ENCODE measurements around the gene CNNM4. TPM values are rescaled to one million over a fixed set of nuclear protein-coding genes. Genes with fewer than 3 reads are reported as not detected.

The CNNM4 gene
- total RNA-seq, 2 donors from 2014 or later, result 6.5 TPM

- H3K9me3 ChIP-seq, result no peaks in the 10 kb centered on the region
- H3K36me3 ChIP-seq, result no peaks in the 10 kb centered on the region
- peak overlapping the region; percentile 29 for H3K4me3 ChIP-seq
- no peaks in the 10 kb centered on the region for H3K27me3 ChIP-seq (replicated peaks; ENCODE audit: insufficient read depth)
- no peak overlapping the region for H3K27ac ChIP-seq
- H3K4me1 ChIP-seq (ENCODE audit: control insufficient read depth in 1 of 2, low read depth in 2 of 2), result peaks cover 28 to 50% of the 10 kb centered on the region in 2 donors
- no peak for DNase-seq (ENCODE audit: low spot score)
- TF ChIP-seq CTCF (IDR thresholded peaks at IDR 0.05), result no peak
- no peak for ATAC-seq (ENCODE audit: insufficient number of reproducible peaks, low FRiP score, low read depth)
Observed at GRCh38 chr2:96819128-96819875, 58.6 kb downstream of the CNNM4 start.

- H3K36me3 ChIP-seq, result peaks cover 6% of the 10 kb centered on the region
- no peak overlapping the region for H3K27ac ChIP-seq
- peaks cover 28 to 51% of the 10 kb centered on the region in 2 donors for H3K4me1 ChIP-seq (ENCODE audit: control insufficient read depth in 1 of 2, low read depth in 2 of 2)
- DNase-seq (ENCODE audit: low spot score) (no peak), ATAC-seq (ENCODE audit: insufficient number of reproducible peaks, low FRiP score, low read depth) (no peak)
- no peaks in the 10 kb centered on the region for H3K27me3 ChIP-seq (replicated peaks; ENCODE audit: insufficient read depth)
- no peak overlapping the region for H3K4me3 ChIP-seq
- no peak for TF ChIP-seq CTCF (IDR thresholded peaks at IDR 0.05)
- no peaks in the 10 kb centered on the region for H3K9me3 ChIP-seq
Observed at GRCh38 chr2:96819876-96820511, 59.3 kb downstream of the CNNM4 start.

GRCh38 chr2:96821113-96821675 is 60.5 kb downstream of the CNNM4 start:
- Histone ChIP-seq H3K9me3 (no peaks in the 10 kb centered on the region), H3K36me3 (peaks cover 12% of the 10 kb centered on the region), H3K4me3 (no peak overlapping the region), H3K27ac (no peak overlapping the region), H3K4me1 (ENCODE audit: control insufficient read depth in 1 of 2, low read depth in 2 of 2) (peaks cover 28 to 47% of the 10 kb centered on the region in 2 donors), H3K27me3 (replicated peaks; ENCODE audit: insufficient read depth) (no peaks in the 10 kb centered on the region)
- DNase-seq (ENCODE audit: low spot score), result no peak
- TF ChIP-seq CTCF (IDR thresholded peaks at IDR 0.05), result no peak
- ATAC-seq (ENCODE audit: insufficient number of reproducible peaks, low FRiP score, low read depth), result no peak

GRCh38 chr2:96822786-96823185 is 62.1 kb downstream of the CNNM4 start:
- Histone ChIP-seq H3K27me3 (replicated peaks; ENCODE audit: insufficient read depth) (no peaks in the 10 kb centered on the region), H3K9me3 (no peaks in the 10 kb centered on the region), H3K4me3 (no peak overlapping the region), H3K4me1 (ENCODE audit: control insufficient read depth in 1 of 2, low read depth in 2 of 2) (peaks cover 22 to 39% of the 10 kb centered on the region in 2 donors), H3K27ac (no peak overlapping the region), H3K36me3 (peaks cover 22% of the 10 kb centered on the region)
- TF ChIP-seq CTCF (IDR thresholded peaks at IDR 0.05), result no peak
- DNase-seq (ENCODE audit: low spot score), result no peak
- ATAC-seq (ENCODE audit: insufficient number of reproducible peaks, low FRiP score, low read depth), result no peak

- Histone ChIP-seq H3K4me1 (ENCODE audit: control insufficient read depth in 1 of 2, low read depth in 2 of 2) (peaks cover 18 to 35% of the 10 kb centered on the region in 2 donors), H3K9me3 (no peaks in the 10 kb centered on the region), H3K27me3 (replicated peaks; ENCODE audit: insufficient read depth) (no peaks in the 10 kb centered on the region), H3K36me3 (peaks cover 26% of the 10 kb centered on the region), H3K27ac (no peak overlapping the region), H3K4me3 (no peak overlapping the region)
- ATAC-seq (ENCODE audit: insufficient number of reproducible peaks, low FRiP score, low read depth), result no peak
- DNase-seq (ENCODE audit: low spot score), result no peak
- TF ChIP-seq CTCF (IDR thresholded peaks at IDR 0.05), result no peak
Observed at GRCh38 chr2:96823198-96823597, 62.5 kb downstream of the CNNM4 start.
